GM18858 (cell line): Measurements from ENCODE around the gene VEPH1.
"Not testable (repeated sequence)": the region's sequence is repeated elsewhere in the genome, so short reads cannot be mapped to it uniquely, and the experiment has no call there.

ENCODE experiments used
- ATAC-seq: cut with Tn5 transposase; IDR thresholded peaks from one replicate; pipeline ENCODE4 v1.9.1; 2021; ENCODE audit not compliant: unreplicated experiment

VEPH1 gene

GRCh38 chr3:157354254-157354653, 149.0 kb downstream of the VEPH1 start:
- no peak for ATAC-seq

GRCh38 chr3:157353652-157354051, 149.6 kb downstream of the VEPH1 start:
- ATAC-seq = no peak

DNA sequence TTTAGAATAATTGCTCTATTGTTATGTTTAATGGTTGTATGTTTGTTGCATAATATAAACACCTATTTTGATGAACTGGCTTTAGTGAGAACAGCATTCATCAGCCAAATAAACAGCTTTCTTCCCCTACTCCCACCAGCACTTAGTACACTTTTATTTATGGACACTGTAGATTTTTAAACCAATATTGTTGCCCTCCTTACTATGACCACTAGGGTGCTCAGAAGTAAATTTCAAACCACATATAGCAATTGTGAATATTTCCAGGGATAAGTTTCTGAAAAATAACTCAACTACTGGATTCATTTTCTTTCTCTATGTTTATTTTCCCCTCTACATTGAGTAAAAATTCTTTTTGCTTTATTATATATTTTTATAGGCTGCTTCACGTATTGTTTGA, 151.2 kb downstream of the VEPH1 start:
- no peak for ATAC-seq

GRCh38 chr3:157350651-157351050, 152.6 kb downstream of the VEPH1 start:
- ATAC-seq = not testable (repeated sequence)

GRCh38 chr3:157348304-157349075, 154.7 kb downstream of the VEPH1 start:
- not testable (repeated sequence) for ATAC-seq

DNA sequence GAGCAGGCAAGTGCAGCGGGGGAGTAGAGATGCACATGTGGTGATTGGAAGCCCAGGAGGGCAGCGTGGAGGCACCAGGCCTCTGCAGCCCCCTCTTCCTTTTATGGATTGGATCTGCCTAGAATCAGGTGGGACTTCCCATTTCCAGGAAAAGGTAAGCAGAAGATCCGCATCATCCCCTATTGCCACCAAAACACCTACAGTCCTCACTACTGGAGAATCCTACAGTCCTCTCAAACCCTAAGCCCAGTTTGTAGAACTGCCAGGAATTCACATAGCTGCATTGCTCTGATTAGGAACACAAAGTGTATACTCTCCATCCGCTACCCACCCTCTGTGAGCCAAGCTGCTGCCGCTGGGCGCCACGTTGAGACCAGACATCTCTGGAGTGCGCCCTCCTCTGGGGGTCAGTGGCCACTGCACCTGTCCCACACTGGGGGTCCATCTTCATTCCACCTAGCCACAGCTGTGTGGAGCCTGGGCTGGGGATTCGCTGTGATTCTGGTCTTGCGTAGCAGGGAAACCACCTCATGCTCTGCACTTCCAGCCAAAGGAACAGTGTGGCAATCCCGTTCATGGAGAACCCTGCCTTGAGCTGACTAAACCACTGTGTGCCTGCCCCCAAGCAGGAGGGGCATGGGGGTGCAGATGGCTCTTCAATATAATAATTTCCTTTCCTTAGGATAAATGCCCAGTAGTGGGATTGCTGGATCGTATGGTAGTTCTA, 155.5 kb downstream of the VEPH1 start:
- no peak for ATAC-seq

- no peak for ATAC-seq
Measured at GRCh38 chr3:157336252-157337009, 166.8 kb downstream of the VEPH1 start.

- no peak for ATAC-seq
Measured at GRCh38 chr3:157335233-157336076, 167.8 kb downstream of the VEPH1 start.

GRCh38 chr3:157333551-157333991, 169.6 kb downstream of the VEPH1 start:
- ATAC-seq = no peak

GRCh38 chr3:157330206-157330605, 173.0 kb downstream of the VEPH1 start:
- no peak for ATAC-seq

- no peak for ATAC-seq
Measured at GRCh38 chr3:157329551-157329950, 173.7 kb downstream of the VEPH1 start.

DNA sequence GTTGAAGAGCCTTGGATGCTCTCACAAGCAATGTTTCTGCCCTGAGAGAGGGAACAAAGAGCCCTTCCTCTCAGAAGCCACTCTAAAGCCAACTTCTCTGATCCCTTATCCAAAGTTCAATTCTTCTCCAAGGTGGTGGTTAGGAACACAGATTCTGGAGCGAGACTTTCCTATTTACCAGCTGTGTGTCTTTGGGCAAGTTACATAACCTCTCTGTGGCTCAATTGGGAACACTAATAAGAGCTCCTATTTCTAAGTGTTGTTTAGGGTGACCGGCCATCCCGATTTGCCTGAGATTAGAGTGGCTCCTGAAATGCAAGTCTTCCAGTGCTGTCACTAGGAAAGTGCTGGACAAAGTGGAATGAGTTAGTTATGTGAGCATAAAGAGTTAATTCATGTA, 175.4 kb downstream of the VEPH1 start:
- ATAC-seq = no peak

DNA sequence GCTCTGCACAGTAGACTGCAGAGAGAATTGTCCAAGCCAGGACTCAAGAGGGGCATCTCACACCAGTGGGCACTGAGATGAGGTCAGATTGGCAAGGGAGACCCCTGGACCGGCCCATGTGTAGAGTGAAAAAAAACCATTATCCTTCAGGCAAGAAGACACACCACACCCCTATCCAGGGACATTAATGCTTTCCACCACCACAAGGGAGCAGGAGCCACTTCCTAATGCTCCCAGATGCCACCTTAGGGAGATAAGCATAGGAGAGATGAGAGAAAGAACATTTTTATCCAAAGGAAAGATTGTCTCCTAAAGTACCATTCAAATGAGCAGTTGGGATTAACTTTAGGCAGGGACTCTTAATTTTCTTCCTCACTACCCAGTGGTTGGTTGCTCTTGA, 176.2 kb downstream of the VEPH1 start:
- ATAC-seq = no peak

- ATAC-seq = not testable (repeated sequence)
Measured at GRCh38 chr3:157324869-157325268, 178.3 kb downstream of the VEPH1 start.

DNA sequence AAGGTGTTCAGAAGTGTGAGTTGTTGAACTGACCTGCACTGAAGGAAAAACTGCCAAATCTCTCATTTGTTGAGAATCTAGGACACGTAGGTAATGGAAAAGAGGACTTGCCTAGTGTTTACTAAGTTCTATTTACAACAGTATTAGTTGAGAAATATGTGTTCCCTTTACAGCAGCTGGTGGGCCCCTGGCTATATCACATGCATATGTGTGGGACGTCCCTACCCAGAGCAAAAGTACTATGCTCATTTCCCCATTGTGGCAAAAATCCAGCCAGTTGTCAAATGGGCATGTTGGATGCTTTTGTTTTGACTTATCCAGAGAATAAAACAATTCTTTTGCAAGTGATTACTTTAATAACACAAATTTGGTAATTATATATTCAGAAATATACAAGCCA, 179.9 kb downstream of the VEPH1 start:
- ATAC-seq = no peak

DNA sequence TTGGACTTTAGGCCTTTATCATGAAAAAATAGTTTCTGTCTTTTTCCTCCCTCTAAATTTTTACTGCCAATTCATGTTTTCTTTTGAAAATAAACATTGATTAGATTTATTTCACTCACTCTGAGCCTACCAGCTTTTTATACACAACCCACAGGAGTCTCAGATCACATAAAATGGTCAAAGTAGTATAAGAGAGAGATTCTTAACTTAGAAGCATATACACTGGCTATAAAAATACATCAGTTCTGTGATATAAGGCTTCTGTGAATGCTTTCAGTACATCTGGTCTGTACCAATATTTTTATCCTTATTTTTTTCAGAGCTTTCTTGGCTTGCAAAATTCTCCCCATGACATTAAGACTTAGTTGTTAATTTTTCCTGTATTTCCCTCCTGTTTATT, 183.5 kb downstream of the VEPH1 start:
- ATAC-seq = no peak

DNA sequence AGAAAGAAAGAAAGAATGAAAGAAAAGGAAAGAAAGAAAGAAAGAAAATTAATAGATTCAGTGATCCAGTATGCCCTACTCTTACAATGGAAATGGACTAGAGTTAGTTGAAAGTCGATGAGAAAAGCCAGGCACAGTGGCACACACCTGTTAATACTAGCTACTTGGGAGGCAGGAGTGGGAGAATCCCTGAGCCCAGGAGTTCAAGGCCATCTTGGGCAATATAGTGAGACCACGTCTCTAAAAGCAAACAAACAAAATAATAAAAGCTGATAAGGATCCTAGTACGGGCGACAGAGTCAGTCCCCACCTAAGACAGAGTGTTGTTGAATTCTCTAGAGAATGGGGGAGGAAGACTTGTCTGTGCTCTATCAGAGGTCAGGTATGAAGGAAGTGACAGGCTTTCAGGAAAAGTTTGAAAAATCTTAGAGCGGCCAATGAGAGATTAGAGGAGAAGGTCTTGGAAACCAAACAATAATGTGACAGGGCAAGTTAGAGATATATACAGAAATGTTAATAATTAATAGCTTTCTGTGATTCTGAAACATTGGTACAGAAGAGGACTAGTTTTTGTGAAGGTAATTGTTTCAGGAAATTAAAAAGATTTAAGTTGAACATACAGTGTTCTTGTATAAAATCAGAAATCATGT, 184.5 kb downstream of the VEPH1 start:
- no peak for ATAC-seq

DNA sequence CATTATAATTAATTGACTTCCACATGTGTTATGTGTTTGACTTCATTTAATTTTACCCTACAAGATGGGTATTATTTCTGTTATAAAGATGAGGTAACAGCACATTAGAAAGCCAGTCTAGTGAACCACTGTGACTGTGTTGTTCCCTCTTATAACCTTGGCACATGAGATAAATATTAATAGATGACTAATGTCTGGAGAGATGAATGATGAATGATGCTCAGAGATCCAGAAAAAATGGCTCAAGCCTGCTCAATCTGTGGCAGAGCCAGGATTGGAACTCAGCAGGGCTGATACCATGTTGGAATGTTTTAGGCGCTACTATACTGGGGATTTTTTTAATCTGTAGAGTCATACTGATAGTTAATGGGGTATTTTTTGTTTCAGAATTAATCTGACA, 185.3 kb downstream of the VEPH1 start:
- ATAC-seq = no peak

DNA sequence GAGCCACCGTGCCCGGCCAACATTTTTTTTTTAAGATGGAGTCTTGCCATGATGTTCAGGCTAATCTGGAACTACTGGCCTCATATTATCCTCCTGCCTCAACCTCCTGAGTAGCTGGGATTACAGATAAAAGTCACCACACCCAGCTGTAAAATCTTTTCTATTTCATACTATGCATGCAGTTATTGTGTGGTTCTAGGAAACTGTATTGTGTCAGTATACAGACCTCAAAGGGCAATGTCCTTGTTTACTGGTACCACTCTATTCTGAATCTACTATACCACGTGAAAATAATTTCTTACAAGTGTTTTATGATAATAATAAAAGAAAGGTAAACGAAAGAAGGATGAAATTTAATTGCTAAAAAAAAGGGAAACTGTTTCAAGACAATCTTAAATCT, 190.0 kb downstream of the VEPH1 start:
- no peak for ATAC-seq

- ATAC-seq = no peak
Measured at GRCh38 chr3:157312376-157312745, 190.9 kb downstream of the VEPH1 start.
